OCI-LY3 (cell line): ENCODE data around the gene COG5.
"Not testable (repeated sequence)": the region's sequence is repeated elsewhere in the genome, so short reads cannot be mapped to it uniquely, and the experiment has no call there.

ENCODE experiments used
- CTCF ChIP-seq: fragments of 200-600, 300-600 bp; sonication (generic); IDR thresholded peaks from 2 replicates; pipeline ENCODE4 v1.5.1; 2014; ENCODE audit warnings: antibody characterized with exemption, low read length, low read depth
- EZH2phosphoT487 ChIP-seq: fragments of 200-600 bp; shearing (Covaris generic); IDR thresholded peaks from 2 replicates; pipeline ENCODE4 v1.6.1; 2018; ENCODE audit warnings: antibody characterized with exemption, mixed run types, low read depth

GRCh38 chr7:107220806-107221205 is 342.9 kb downstream of the COG5 start:
- TF ChIP-seq CTCF, EZH2phosphoT487: not testable (repeated sequence)
